ENCODE data around the gene AP3B1.

Gene AP3B1

GRCh38 chr5:77983482-77984199 lies 310.9 kb downstream of the AP3B1 start:
- TF ChIP-seq CTCF (IDR thresholded peaks at IDR 0.05; ENCODE audit: insufficient read depth, low read length, poor library complexity, severe bottlenecking) = no peak
- no peak for TF ChIP-seq EZH2phosphoT487 (conservative IDR thresholded peaks at IDR 0.05; ENCODE audit: low read length)
- no peaks in the 10 kb centered on the region for H3K27me3 ChIP-seq (ENCODE audit: low read length)
- no peaks in the 10 kb centered on the region for H4K20me1 ChIP-seq (ENCODE audit: low read depth, low read length)
- no peak overlapping the region for H3K4me2 ChIP-seq (ENCODE audit: low read depth, low read length, poor library complexity, severe bottlenecking)
- no peak overlapping the region for H3K27ac ChIP-seq (ENCODE audit: low read depth, low read length)
- no peaks in the 10 kb centered on the region for H3K36me3 ChIP-seq (ENCODE audit: low read length)
- no peak overlapping the region for H3K9ac ChIP-seq (ENCODE audit: low read length)
- no peaks in the 10 kb centered on the region for H3K9me3 ChIP-seq (ENCODE audit: insufficient read depth, low read length)
- no peaks in the 10 kb centered on the region for H3F3A ChIP-seq (ENCODE audit: insufficient read depth)
- no peaks in the 10 kb centered on the region for H3K9me2 ChIP-seq (replicated peaks; ENCODE audit: insufficient read depth, low read length)
- no peaks in the 10 kb centered on the region for H3K79me2 ChIP-seq (ENCODE audit: insufficient read depth, low read length)
- H3K4me3 ChIP-seq (ENCODE audit: insufficient read depth, low read length, poor library complexity, severe bottlenecking) = no peak overlapping the region
- H2AFZ ChIP-seq (ENCODE audit: low read depth, low read length, severe bottlenecking) = no peak overlapping the region

- Histone ChIP-seq H4K20me1 (ENCODE audit: low read depth, low read length) (no peaks in the 10 kb centered on the region), H2AFZ (ENCODE audit: low read depth, low read length, severe bottlenecking) (no peak overlapping the region), H3K9me3 (ENCODE audit: insufficient read depth, low read length) (no peaks in the 10 kb centered on the region), H3K9ac (ENCODE audit: low read length) (no peak overlapping the region), H3K4me3 (ENCODE audit: insufficient read depth, low read length, poor library complexity, severe bottlenecking) (no peak overlapping the region), H3K27me3 (ENCODE audit: low read length) (no peaks in the 10 kb centered on the region), H3K9me2 (replicated peaks; ENCODE audit: insufficient read depth, low read length) (no peaks in the 10 kb centered on the region), H3K27ac (ENCODE audit: low read depth, low read length) (no peak overlapping the region), H3F3A (ENCODE audit: insufficient read depth) (no peaks in the 10 kb centered on the region), H3K79me2 (ENCODE audit: insufficient read depth, low read length) (no peaks in the 10 kb centered on the region), H3K36me3 (ENCODE audit: low read length) (no peaks in the 10 kb centered on the region), H3K4me2 (ENCODE audit: low read depth, low read length, poor library complexity, severe bottlenecking) (no peak overlapping the region)
- TF ChIP-seq CTCF (IDR thresholded peaks at IDR 0.05; ENCODE audit: insufficient read depth, low read length, poor library complexity, severe bottlenecking) (no peak), EZH2phosphoT487 (conservative IDR thresholded peaks at IDR 0.05; ENCODE audit: low read length) (no peak)
These were observed 312.7 kb downstream of the AP3B1 start for GRCh38 chr5:77981820-77982219.

- Histone ChIP-seq H3K27ac (ENCODE audit: low read depth, low read length) (no peak overlapping the region), H3K9me2 (replicated peaks; ENCODE audit: insufficient read depth, low read length) (no peaks in the 10 kb centered on the region), H3K9ac (ENCODE audit: low read length) (no peak overlapping the region), H3K79me2 (ENCODE audit: insufficient read depth, low read length) (no peaks in the 10 kb centered on the region), H3K9me3 (ENCODE audit: insufficient read depth, low read length) (no peaks in the 10 kb centered on the region), H3K4me3 (ENCODE audit: insufficient read depth, low read length, poor library complexity, severe bottlenecking) (no peak overlapping the region), H2AFZ (ENCODE audit: low read depth, low read length, severe bottlenecking) (no peak overlapping the region), H3F3A (ENCODE audit: insufficient read depth) (no peaks in the 10 kb centered on the region), H3K27me3 (ENCODE audit: low read length) (no peaks in the 10 kb centered on the region), H4K20me1 (ENCODE audit: low read depth, low read length) (no peaks in the 10 kb centered on the region), H3K4me2 (ENCODE audit: low read depth, low read length, poor library complexity, severe bottlenecking) (no peak overlapping the region), H3K36me3 (ENCODE audit: low read length) (no peaks in the 10 kb centered on the region)
- TF ChIP-seq CTCF (IDR thresholded peaks at IDR 0.05; ENCODE audit: insufficient read depth, low read length, poor library complexity, severe bottlenecking) = no peak
- no peak for TF ChIP-seq EZH2phosphoT487 (conservative IDR thresholded peaks at IDR 0.05; ENCODE audit: low read length)
These were observed 319.9 kb downstream of the AP3B1 start for GRCh38 chr5:77974576-77974975.

Measured in SU-DHL-6 (cell line).